Keratinocyte (primary cell): ENCODE measurements around the gene ZBTB38. TPM values are rescaled to one million over a fixed set of nuclear protein-coding genes. Genes with fewer than 3 reads are reported as not detected.

Source experiments
- DNase-seq: peaks from one replicate; pipeline ENCODE4 v3.0.0-alpha.2; 2011; ENCODE audit warnings: low read depth, missing footprints, low spot score
- FAIRE-seq: peaks from 2 replicates; lab custom pipeline; 2011; peaks lifted over from hg19 to GRCh38; lab: Jason Lieb, UNC
- H2AFZ ChIP-seq: 2 replicates; pipeline ENCODE4 v1.6.0; 2012; ENCODE audit warnings: low read length, control low read depth, inconsistent platforms; ENCODE audit not compliant: control insufficient read depth
- H3K27ac ChIP-seq: 2 replicates; pipeline ENCODE4 v1.5.1; 2011; ENCODE audit warnings: low read length; ENCODE audit not compliant: control insufficient read depth, insufficient read depth
- H3K27me3 ChIP-seq: 3 replicates; pipeline ENCODE4 v1.6.0; 2011; ENCODE audit warnings: low read length; ENCODE audit not compliant: control insufficient read depth, insufficient read depth; ENCODE audit errors: extremely low read depth
- H3K36me3 ChIP-seq, 2 experiments: 2 replicates in 1 of 2; 3 replicates in 1 of 2; pipeline ENCODE4 v1.5.1; 2011; ENCODE audit warnings: low read length in 2 of 2, mild to moderate bottlenecking in 1 of 2; ENCODE audit not compliant: control insufficient read depth in 2 of 2, insufficient read depth in 2 of 2; ENCODE audit errors: extremely low read depth in 1 of 2
- H3K4me1 ChIP-seq: 3 replicates; pipeline ENCODE4 v1.5.1; 2011; ENCODE audit warnings: low read length; ENCODE audit not compliant: control insufficient read depth, insufficient read depth; ENCODE audit errors: extremely low read depth
- H3K4me2 ChIP-seq: 3 replicates; pipeline ENCODE4 v1.6.0; 2011; ENCODE audit warnings: low read depth, low read length; ENCODE audit not compliant: control insufficient read depth, insufficient read depth; ENCODE audit errors: extremely low read depth
- H3K4me3 ChIP-seq, 3 experiments: fragments of 200-600 bp in 1 of 3; sonication (generic) in 1 of 3; 2 replicates in 2 of 3; 3 replicates in 1 of 3; pipeline ENCODE4 v1.5.1; 2011 to 2016; ENCODE audit warnings: low read length in 3 of 3, mild to moderate bottlenecking in 3 of 3, control low read depth in 2 of 3, inconsistent platforms in 1 of 3, low read depth in 1 of 3, mixed read lengths in 1 of 3, mixed run types in 1 of 3, moderate library complexity in 1 of 3; ENCODE audit not compliant: control insufficient read depth in 2 of 3, insufficient read depth in 2 of 3; ENCODE audit errors: extremely low read depth in 1 of 3
- H3K79me2 ChIP-seq: 2 replicates; pipeline ENCODE4 v1.6.0; 2012; ENCODE audit warnings: low read length; ENCODE audit not compliant: control insufficient read depth, insufficient read depth
- H3K9ac ChIP-seq: 3 replicates; pipeline ENCODE4 v1.6.0; 2011; ENCODE audit warnings: low read length; ENCODE audit not compliant: control insufficient read depth, insufficient read depth; ENCODE audit errors: extremely low read depth
- H3K9me1 ChIP-seq: 3 replicates; pipeline ENCODE4 v1.6.0; 2011; ENCODE audit warnings: low read length; ENCODE audit not compliant: control insufficient read depth, insufficient read depth; ENCODE audit errors: extremely low read depth
- H3K9me3 ChIP-seq: 2 replicates; pipeline ENCODE4 v1.5.1; 2012; ENCODE audit warnings: low read depth, low read length; ENCODE audit not compliant: control insufficient read depth
- H4K20me1 ChIP-seq: 3 replicates; pipeline ENCODE4 v1.6.0; 2011; ENCODE audit warnings: low read length; ENCODE audit not compliant: control insufficient read depth, insufficient read depth; ENCODE audit errors: extremely low read depth
- CTCF ChIP-seq, 3 experiments: IDR thresholded peaks in 1 of 3; conservative IDR thresholded peaks in 1 of 3; optimal IDR thresholded peaks in 1 of 3; 2 replicates in 2 of 3; 3 replicates in 1 of 3; pipeline versions ENCODE3 to v1.5.1; 2011; ENCODE audit warnings: low read length in 3 of 3, mild to moderate bottlenecking in 3 of 3, moderate library complexity in 2 of 3, control low read depth in 1 of 3, inconsistent platforms in 1 of 3; ENCODE audit not compliant: insufficient read depth in 2 of 3; ENCODE audit errors: extremely low read depth in 1 of 3
- EZH2 ChIP-seq: IDR thresholded peaks from one replicate; pipeline ENCODE4 v1.6.1; 2012; ENCODE audit warnings: inconsistent platforms, mild to moderate bottlenecking, low read length, moderate library complexity
- dilution Hi-C: fragments of 300-500 bp; cut with MboI; formaldehyde crosslinking; loops from one replicate; pipeline ENCODE4 v1.7.0; 2020; ENCODE audit warnings: low sequenced_read_pairs; ENCODE audit not compliant: extremely low pct_ligation_motif_present
- polyA plus RNA-seq, 5 experiments: library from polyadenylated mRNA; depleted of rRNA in 3 of 5; stranded (reverse) in 3 of 5; stranded (forward) in 1 of 5; unstranded in 1 of 5; fragments of >200 nt; gene quantifications; 1 replicate in 1 of 5; 2 replicates in 3 of 5; 3 replicates in 1 of 5; pipeline versions ENCODE4 v1.2.1 to v1.2.3, GENCODE V29; 2011 to 2012; ENCODE audit warnings: missing spikeins in 2 of 5, low read depth in 1 of 5, low replicate concordance in 1 of 5

The ZBTB38 gene
- polyA plus RNA-seq, 1 donor (not counting 4 experiments of a cell fraction or from before 2014, with no cell fraction given) = 34.9 TPM

- Histone ChIP-seq H3K9me1 (no peaks in the 10 kb centered on the region), H3K9me3 (no peaks in the 10 kb centered on the region), H3K79me2 (no peaks in the 10 kb centered on the region), H3K4me1 (peaks cover 12% of the 10 kb centered on the region), H3K4me2 (no peak overlapping the region), H3K27ac (no peak overlapping the region), H3K9ac (no peak overlapping the region), H3K36me3 (no peaks in the 10 kb centered on the region), H2AFZ (no peak overlapping the region), H3K4me3 (no peak overlapping the region), H4K20me1 (no peaks in the 10 kb centered on the region), H3K27me3 (no peaks in the 10 kb centered on the region)
- no peak for FAIRE-seq
- dilution Hi-C loops = no loop called here
- TF ChIP-seq CTCF (optimal IDR thresholded peaks at IDR 0.05 in 1 of 3, IDR thresholded peaks at IDR 0.05 in 1 of 3, conservative IDR thresholded peaks at IDR 0.05 in 1 of 3; ENCODE audit: extremely low read depth in 1 of 3, insufficient read depth in 2 of 3, low read length in 3 of 3) = no peak
- no peak for DNase-seq
These were observed 26.8 kb upstream of the ZBTB38 start for GRCh38 chr3:141341536-141341935.

- H3K4me3 ChIP-seq = no peak overlapping the region
- no peak for FAIRE-seq
- dilution Hi-C loops = no loop called here
- H3K4me2 ChIP-seq = no peak overlapping the region
- DNase-seq = no peak
- no peaks in the 10 kb centered on the region for H4K20me1 ChIP-seq
- H3K27me3 ChIP-seq = no peaks in the 10 kb centered on the region
- TF ChIP-seq CTCF (optimal IDR thresholded peaks at IDR 0.05 in 1 of 3, IDR thresholded peaks at IDR 0.05 in 1 of 3, conservative IDR thresholded peaks at IDR 0.05 in 1 of 3; ENCODE audit: extremely low read depth in 1 of 3, insufficient read depth in 2 of 3, low read length in 3 of 3) (no peak), EZH2 (no peak)
- no peak overlapping the region for H3K9ac ChIP-seq
- H3K36me3 ChIP-seq = no peaks in the 10 kb centered on the region
- H3K9me3 ChIP-seq = no peaks in the 10 kb centered on the region
- H3K27ac ChIP-seq = no peak overlapping the region
- H2AFZ ChIP-seq = no peak overlapping the region
- peaks cover 3% of the 10 kb centered on the region for H3K4me1 ChIP-seq
- no peaks in the 10 kb centered on the region for H3K79me2 ChIP-seq
- H3K9me1 ChIP-seq = no peaks in the 10 kb centered on the region
These were observed 25.9 kb upstream of the ZBTB38 start for GRCh38 chr3:141342386-141342785.
